BLaER1 treated with 17β-estradiol and CSF1 and Interleukin-3, amounts not matched to agents 10 nM and 100 nM (cell line): ENCODE measurements around the gene NUDT14.

Experiments used
- H3K27ac ChIP-seq, 11 experiments: shearing (Covaris generic); formaldehyde crosslinking; 2 replicates each; pipeline ENCODE4 v1.8.1; 2022
- H3K27me3 ChIP-seq, 11 experiments: shearing (Covaris generic); formaldehyde crosslinking; 2 replicates each; pipeline ENCODE4 v1.8.1; 2022
- H3K36me3 ChIP-seq, 11 experiments: shearing (Covaris generic); formaldehyde crosslinking; 2 replicates each; pipeline ENCODE4 v1.8.1; 2022
- H3K4me1 ChIP-seq, 10 experiments: shearing (Covaris generic); formaldehyde crosslinking; 2 replicates each; pipeline ENCODE4 v1.8.1; 2022
- H3K4me2 ChIP-seq, 11 experiments: shearing (Covaris generic); formaldehyde crosslinking; 2 replicates each; pipeline ENCODE4 v1.8.1; 2022
- H3K4me3 ChIP-seq, 10 experiments: shearing (Covaris generic); formaldehyde crosslinking; 2 replicates each; pipeline ENCODE4 v1.8.1; 2022
- H3K9ac ChIP-seq, 11 experiments: shearing (Covaris generic); formaldehyde crosslinking; 2 replicates each; pipeline ENCODE4 v1.8.1; 2022
- H3K9me3 ChIP-seq, 11 experiments: shearing (Covaris generic); formaldehyde crosslinking; replicated peaks in 1 of 11; 2 replicates each; pipeline ENCODE4 v1.8.1; 2022
- H4K20me1 ChIP-seq, 11 experiments: shearing (Covaris generic); formaldehyde crosslinking; 2 replicates each; pipeline ENCODE4 v1.8.1; 2022
- Cebpa-rat ChIP-seq, 11 experiments: shearing (Covaris generic); IDR thresholded peaks; 2 replicates each; pipeline ENCODE4 v1.8.1; 2022

The NUDT14 gene

DNA sequence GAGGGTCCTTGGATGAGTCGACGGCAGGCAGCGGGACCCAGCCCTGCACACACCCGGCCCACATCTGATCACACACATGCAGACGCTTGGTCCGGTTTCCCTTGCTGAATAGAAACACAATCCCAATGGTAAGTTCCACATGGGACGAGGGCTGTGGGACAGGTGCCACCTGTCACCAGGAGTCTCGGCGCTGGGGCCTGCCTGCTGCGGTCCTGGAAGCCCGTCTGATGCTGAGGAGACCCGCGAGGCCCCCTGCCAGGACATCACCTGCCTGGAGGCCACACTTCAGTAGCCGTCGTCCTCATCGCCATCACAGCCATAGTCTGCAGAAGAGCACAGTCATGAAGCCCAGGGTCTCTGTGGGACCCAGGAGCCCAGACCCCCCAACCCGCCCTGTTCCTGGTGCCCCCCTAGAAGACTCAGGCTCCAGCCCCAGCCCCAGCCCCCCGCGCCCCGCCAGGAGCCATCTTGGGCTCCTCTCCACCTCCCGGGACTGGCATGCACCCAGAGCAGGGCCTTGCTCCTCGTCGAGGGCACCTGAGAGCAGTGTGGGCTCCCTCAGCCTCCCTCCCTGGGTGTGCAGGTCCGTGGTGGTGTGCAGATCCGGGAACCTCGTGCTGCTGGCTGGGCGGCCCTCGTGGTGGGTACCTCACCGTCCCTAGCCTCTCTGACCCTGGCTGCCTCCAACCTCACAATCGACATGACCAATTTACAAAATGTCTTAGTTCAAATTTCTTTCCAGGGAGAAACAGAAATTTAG is 29.3 kb upstream of the NUDT14 start:
- Histone ChIP-seq H3K4me3 (no peak overlapping the region), H3K27me3 (peaks cover 0 to 17% (median 0%) of the 10 kb centered on the region in 11 experiments; a peak in 6 of 22 replicates), H4K20me1 (peaks cover 41 to 95% (median 70%) of the 10 kb centered on the region in 11 experiments; a peak in 21 of 22 replicates), H3K4me2 (peak overlapping the region in 3 of 11 experiments; percentile 11 to 87 (median 87); a peak in 3 of 22 replicates), H3K27ac (no peak overlapping the region), H3K36me3 (peaks cover 12 to 45% (median 16%) of the 10 kb centered on the region in 11 experiments; a peak in 18 of 22 replicates), H3K9ac (0 out of 22 replicates have a peak overlapping the region, but pooled peaks of 1 of the 11 experiments have one; percentile 53), H3K9me3 (no peaks in the 10 kb centered on the region), H3K4me1 (peaks cover 17 to 95% (median 82%) of the 10 kb centered on the region in 10 experiments)
- no peak for TF ChIP-seq Cebpa-rat (IDR thresholded peaks at IDR 0.05)

DNA sequence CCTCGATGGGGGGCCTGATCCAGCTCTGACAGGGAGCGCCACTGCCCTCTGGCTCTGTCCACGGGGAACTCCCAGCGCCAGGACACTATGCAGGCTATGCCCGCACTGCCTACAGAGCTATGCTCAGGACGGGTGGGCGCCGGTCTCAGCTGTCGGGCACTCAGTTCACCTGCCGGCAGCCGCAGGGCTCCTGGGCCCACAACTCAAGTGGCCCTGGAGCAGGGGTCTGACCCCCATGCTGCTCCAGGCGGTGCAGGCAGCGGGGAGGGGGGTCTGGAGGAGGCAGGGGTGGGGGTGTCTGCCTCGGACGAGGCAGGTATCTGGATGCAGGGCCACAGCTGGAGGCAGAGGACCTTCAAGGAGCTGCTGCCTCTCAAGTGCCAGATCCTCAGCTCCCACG is 28.5 kb upstream of the NUDT14 start:
- Histone ChIP-seq H3K4me2 (peak overlapping the region in 9 of 11 experiments; percentile 18 to 86 (median 63); a peak in 12 of 22 replicates), H3K36me3 (peaks cover 12 to 38% (median 16%) of the 10 kb centered on the region in 11 experiments; a peak in 18 of 22 replicates), H3K9me3 (no peaks in the 10 kb centered on the region), H3K4me3 (no peak overlapping the region), H4K20me1 (peaks cover 34 to 95% (median 70%) of the 10 kb centered on the region in 11 experiments; a peak in 21 of 22 replicates), H3K4me1 (peaks cover 12 to 95% (median 83%) of the 10 kb centered on the region in 10 experiments), H3K9ac (peak overlapping the region in 4 of 11 experiments; percentile 31 to 62 (median 50); a peak in 8 of 22 replicates), H3K27me3 (peaks cover 0 to 25% (median 0%) of the 10 kb centered on the region in 11 experiments; a peak in 6 of 22 replicates), H3K27ac (peak overlapping the region in 1 of 11 experiments; percentile 34; a peak in 2 of 22 replicates)
- no peak for TF ChIP-seq Cebpa-rat (IDR thresholded peaks at IDR 0.05)

DNA sequence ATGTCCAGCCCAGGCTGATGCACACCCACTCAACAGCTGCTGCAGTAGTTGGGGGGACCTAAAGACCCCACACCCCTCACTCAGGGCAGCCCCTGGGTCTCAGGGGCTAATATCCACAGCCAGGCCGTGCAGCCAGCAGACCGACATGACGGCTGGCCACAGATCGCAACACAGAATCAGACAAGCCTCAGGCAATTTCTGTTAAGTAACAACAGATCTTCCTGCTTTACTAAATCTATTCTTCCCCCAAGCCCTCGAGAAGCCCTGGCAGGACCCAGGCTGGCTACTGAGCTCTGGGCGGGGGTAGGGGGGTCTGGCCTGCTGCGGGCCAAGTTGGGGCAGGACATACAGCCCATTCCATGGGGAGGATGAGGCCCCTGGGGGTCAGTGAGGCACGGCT is 28.0 kb upstream of the NUDT14 start:
- peaks cover 12 to 38% (median 16%) of the 10 kb centered on the region in 11 experiments; a peak in 18 of 22 replicates for H3K36me3 ChIP-seq
- H3K4me2 ChIP-seq: peak overlapping the region in 9 of 11 experiments; percentile 18 to 86 (median 63); a peak in 16 of 22 replicates
- H4K20me1 ChIP-seq: peaks cover 28 to 95% (median 70%) of the 10 kb centered on the region in 11 experiments; a peak in 21 of 22 replicates
- peaks cover 0 to 25% (median 0%) of the 10 kb centered on the region in 11 experiments; a peak in 6 of 22 replicates for H3K27me3 ChIP-seq
- peaks cover 7 to 95% (median 83%) of the 10 kb centered on the region in 10 experiments for H3K4me1 ChIP-seq
- no peak overlapping the region for H3K4me3 ChIP-seq
- H3K9ac ChIP-seq: peak overlapping the region in 5 of 11 experiments; percentile 26 to 62 (median 41); a peak in 9 of 22 replicates
- peak overlapping the region in 2 of 11 experiments; percentile 18 to 34; a peak in 2 of 22 replicates for H3K27ac ChIP-seq
- no peak for TF ChIP-seq Cebpa-rat (IDR thresholded peaks at IDR 0.05)
- H3K9me3 ChIP-seq: no peaks in the 10 kb centered on the region

DNA sequence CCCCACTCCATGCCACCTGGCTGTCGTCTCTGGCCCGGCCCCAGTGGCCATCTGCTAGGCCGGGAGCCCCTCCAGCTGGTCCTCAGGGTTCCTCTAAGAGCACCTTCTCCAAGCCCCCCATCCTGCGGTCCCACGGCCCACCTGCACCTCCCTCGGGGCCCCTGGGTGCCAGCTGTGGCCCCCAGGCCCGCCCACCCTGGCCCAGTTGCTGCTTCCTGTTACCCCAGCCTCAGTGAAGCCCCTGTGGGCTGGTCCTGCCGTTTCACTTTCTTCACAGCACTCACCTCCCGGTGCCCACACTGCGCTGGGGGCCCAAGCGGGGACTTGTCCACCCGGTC is 27.6 kb upstream of the NUDT14 start:
- Histone ChIP-seq H4K20me1 (peaks cover 24 to 95% (median 70%) of the 10 kb centered on the region in 11 experiments; a peak in 21 of 22 replicates), H3K4me1 (peaks cover 3 to 95% (median 83%) of the 10 kb centered on the region in 10 experiments), H3K4me3 (no peak overlapping the region), H3K27ac (peak overlapping the region in 2 of 11 experiments; percentile 18 to 34; a peak in 1 of 22 replicates), H3K9ac (peak overlapping the region in 5 of 11 experiments; percentile 26 to 62 (median 41); a peak in 7 of 22 replicates), H3K4me2 (peak overlapping the region in 9 of 11 experiments; percentile 18 to 86 (median 63); a peak in 15 of 22 replicates), H3K27me3 (peaks cover 0 to 25% (median 0%) of the 10 kb centered on the region in 11 experiments; a peak in 6 of 22 replicates), H3K9me3 (no peaks in the 10 kb centered on the region), H3K36me3 (peaks cover 12 to 38% (median 16%) of the 10 kb centered on the region in 11 experiments; a peak in 18 of 22 replicates)
- no peak for TF ChIP-seq Cebpa-rat (IDR thresholded peaks at IDR 0.05)

DNA sequence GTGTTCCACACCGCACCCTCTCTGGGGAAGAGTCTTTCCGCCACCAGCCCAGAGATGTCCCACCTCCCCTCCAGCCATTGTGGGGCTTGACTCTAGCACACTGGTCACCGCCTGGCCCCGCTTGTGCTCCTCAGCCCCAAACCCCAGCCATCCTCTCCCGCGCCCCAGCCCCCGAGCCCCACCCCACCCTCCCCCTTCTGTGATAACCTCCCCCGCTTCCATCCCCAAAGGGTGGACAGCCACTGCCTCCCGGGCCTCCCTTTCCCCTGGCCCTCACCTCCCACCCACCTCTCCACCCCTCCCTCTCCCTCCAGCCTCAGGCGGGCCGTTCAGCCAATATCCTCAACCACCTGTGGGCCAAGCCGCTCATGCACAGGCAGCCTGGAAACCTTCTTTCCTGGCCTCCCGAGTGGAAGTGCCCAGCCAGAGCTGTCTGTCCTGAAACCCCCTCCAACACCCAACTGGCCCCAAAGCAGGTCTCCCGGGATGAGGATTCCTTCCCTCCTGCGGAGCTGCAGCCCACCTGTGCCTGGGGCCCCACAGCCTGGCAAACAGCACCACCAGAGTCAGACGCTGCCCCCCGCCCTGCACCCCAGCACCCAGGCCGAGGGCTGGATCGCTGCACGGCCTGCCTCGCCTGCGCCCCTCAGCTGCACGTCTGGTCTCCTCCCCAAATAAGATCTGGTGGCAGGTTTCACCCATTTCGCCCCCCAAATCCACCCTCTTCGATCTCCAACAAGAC is 27.1 kb upstream of the NUDT14 start:
- peaks cover 12 to 38% (median 16%) of the 10 kb centered on the region in 11 experiments; a peak in 18 of 22 replicates for H3K36me3 ChIP-seq
- H3K4me2 ChIP-seq: peak overlapping the region in 8 of 11 experiments; percentile 33 to 86 (median 67); a peak in 14 of 22 replicates

DNA sequence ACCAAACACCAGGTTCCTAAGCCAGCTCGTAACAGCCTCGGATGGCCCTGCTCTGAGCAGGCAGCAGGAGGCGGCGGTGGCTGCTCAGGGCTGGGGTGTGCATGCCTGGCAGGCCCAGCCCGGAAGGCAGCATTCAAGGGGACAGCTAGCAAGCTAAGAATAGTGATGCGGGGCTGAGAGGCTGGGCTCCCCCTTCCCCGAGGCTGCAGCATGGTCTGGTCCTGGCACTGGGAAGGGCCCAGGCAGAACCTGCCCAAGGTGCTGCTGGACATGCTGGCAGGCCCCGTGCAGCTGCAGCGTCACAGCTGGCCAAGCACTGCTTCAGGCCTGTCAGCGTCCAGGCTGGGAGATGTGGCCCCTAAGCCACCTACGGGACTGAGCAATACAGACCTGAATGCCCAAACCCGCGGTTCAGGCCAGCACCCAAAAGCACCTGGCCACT is 26.4 kb upstream of the NUDT14 start:
- peak overlapping the region in 5 of 11 experiments; percentile 2 to 31 (median 4); a peak in 4 of 22 replicates for H3K4me2 ChIP-seq
- H3K9ac ChIP-seq: no peak overlapping the region

More for the DNA sequence above, 27.1 kb upstream of the NUDT14 start:
- no peak for TF ChIP-seq Cebpa-rat (IDR thresholded peaks at IDR 0.05)
- Histone ChIP-seq H3K9me3 (no peaks in the 10 kb centered on the region), H3K27me3 (peaks cover 0 to 21% (median 0%) of the 10 kb centered on the region in 11 experiments; a peak in 5 of 22 replicates), H3K4me1 (peaks cover 2 to 95% (median 81%) of the 10 kb centered on the region in 10 experiments; a peak in 18 of 20 replicates), H3K27ac (no peak overlapping the region), H3K4me3 (no peak overlapping the region), H3K9ac (peak overlapping the region in 2 of 11 experiments; percentile 58 to 62; a peak in 3 of 22 replicates), H4K20me1 (peaks cover 19 to 94% (median 66%) of the 10 kb centered on the region in 11 experiments; a peak in 21 of 22 replicates)

DNA sequence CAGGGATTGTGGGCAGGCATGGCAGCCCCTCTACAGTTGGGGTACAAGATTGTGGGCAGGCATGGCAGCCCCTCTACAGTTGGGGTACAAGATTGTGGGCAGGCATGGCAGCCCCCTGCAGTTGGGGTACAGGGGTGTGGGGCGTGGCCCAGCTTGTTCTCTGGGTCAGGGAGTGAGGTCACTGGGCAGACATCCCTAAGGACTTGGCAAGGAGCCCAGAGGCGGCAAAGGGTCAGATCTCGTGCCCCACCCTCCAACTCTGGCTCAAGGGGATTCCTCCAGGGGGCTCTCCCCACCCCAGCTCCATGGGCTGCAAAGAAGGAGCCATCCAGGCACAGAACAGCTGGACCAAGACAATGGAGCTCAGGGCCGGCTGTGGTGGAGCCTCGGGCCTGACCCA is 25.8 kb upstream of the NUDT14 start:
- TF ChIP-seq Cebpa-rat (IDR thresholded peaks at IDR 0.05): no peak
- H4K20me1 ChIP-seq: peaks cover 6 to 93% (median 63%) of the 10 kb centered on the region in 11 experiments; a peak in 20 of 22 replicates
- no peak overlapping the region for H3K27ac ChIP-seq
- H3K4me3 ChIP-seq: no peak overlapping the region
- peaks cover 0 to 21% (median 0%) of the 10 kb centered on the region in 11 experiments; a peak in 4 of 22 replicates for H3K27me3 ChIP-seq
- no peaks in the 10 kb centered on the region for H3K9me3 ChIP-seq
- peak overlapping the region in 6 of 11 experiments; percentile 1 to 31 (median 4); a peak in 6 of 22 replicates for H3K4me2 ChIP-seq
- H3K4me1 ChIP-seq: peaks cover 15 to 95% (median 81%) of the 10 kb centered on the region in 10 experiments
- peaks cover 12 to 30% (median 15%) of the 10 kb centered on the region in 11 experiments; a peak in 18 of 22 replicates for H3K36me3 ChIP-seq
- H3K9ac ChIP-seq: no peak overlapping the region

More for the DNA sequence above, 26.4 kb upstream of the NUDT14 start:
- H3K4me3 ChIP-seq: no peak overlapping the region
- peaks cover 12 to 94% (median 64%) of the 10 kb centered on the region in 11 experiments; a peak in 21 of 22 replicates for H4K20me1 ChIP-seq
- peaks cover 8 to 95% (median 81%) of the 10 kb centered on the region in 10 experiments for H3K4me1 ChIP-seq
- H3K36me3 ChIP-seq: peaks cover 12 to 32% (median 16%) of the 10 kb centered on the region in 11 experiments; a peak in 18 of 22 replicates
- no peak overlapping the region for H3K27ac ChIP-seq
- TF ChIP-seq Cebpa-rat (IDR thresholded peaks at IDR 0.05): no peak
- H3K9me3 ChIP-seq: no peaks in the 10 kb centered on the region
- H3K27me3 ChIP-seq: peaks cover 0 to 21% (median 0%) of the 10 kb centered on the region in 11 experiments; a peak in 4 of 22 replicates
